GM12892 (cell line): Measurements from ENCODE around the gene DCX.

Experiments used
- POLR2A ChIP-seq: IDR thresholded peaks from 2 replicates; pipeline ENCODE4 v1.6.1; 2011; ENCODE audit warnings: low read depth, low read length, control low read depth
- TAF1 ChIP-seq: IDR thresholded peaks from 2 replicates; pipeline ENCODE4 v1.6.1; 2011; ENCODE audit warnings: low read depth, mild to moderate bottlenecking, control low read depth, low read length, borderline replicate concordance

DNA sequence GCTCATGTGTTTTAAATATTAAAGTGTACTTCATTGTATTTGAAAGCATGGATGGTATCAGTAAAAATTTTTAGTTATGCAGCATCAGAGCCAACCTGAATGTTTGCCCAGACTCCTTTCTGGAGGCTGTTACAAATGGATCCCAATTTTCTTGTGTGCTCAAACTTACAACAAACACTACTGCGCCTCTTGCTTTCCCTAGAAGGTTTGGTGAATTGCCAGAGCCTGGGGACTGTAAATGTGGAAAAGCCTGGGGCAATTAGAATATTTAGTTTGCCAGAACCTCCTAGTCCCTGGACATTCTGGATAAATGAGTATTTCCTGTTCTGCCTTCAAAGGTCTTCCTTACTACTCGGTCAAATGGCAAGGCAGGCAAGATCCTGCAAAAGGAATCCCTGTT lies 146.5 kb downstream of the DCX start:
- TF ChIP-seq TAF1 (no peak), POLR2A (no peak)
